OCI-LY7 (cell line): ENCODE data around the gene KIF12. TPM values are rescaled to one million over a fixed set of nuclear protein-coding genes. Genes with fewer than 3 reads are reported as not detected.

Source experiments
- BruUV-seq: library from RNA; stranded (reverse); fragments of 400-500 nt; replicated peaks from 2 replicates; lab custom pipeline; 2021; lab: Mats Ljungman, UMichigan
- CTCF ChIA-PET: fragments of 300-600 bp; sonication (Branson Sonifier 250); formaldehyde crosslinking; loops from one replicate; lab custom pipeline; 2022; ENCODE audit warnings: antibody characterized with exemption; ENCODE audit not compliant: unreplicated experiment; lab: Charles Lee
- POLR2A ChIA-PET: fragments of 300-600 bp; sonication (Branson Sonifier 250); formaldehyde crosslinking; loops from one replicate; lab custom pipeline; 2022; ENCODE audit warnings: antibody characterized with exemption; lab: Charles Lee
- DNase-seq: peaks from one replicate; pipeline ENCODE4 v3.0.0-alpha.2; 2015; ENCODE audit warnings: low spot score
- H2AFZ ChIP-seq: fragments of 200-600 bp; sonication (generic), shearing (Covaris generic); 2 replicates; pipeline ENCODE4 v1.6.1; 2014; ENCODE audit warnings: mild to moderate bottlenecking, antibody characterized with exemption, low read length, moderate library complexity
- H3K27ac ChIP-seq: fragments of 200-600 bp; sonication (generic); 2 replicates; pipeline ENCODE4 v1.5.1; 2014; ENCODE audit warnings: mixed run types, low read depth, mild to moderate bottlenecking, moderate library complexity, low read length, inconsistent platforms; ENCODE audit not compliant: poor library complexity, severe bottlenecking
- H3K36me3 ChIP-seq: fragments of 200-600 bp; sonication (generic); 2 replicates; pipeline ENCODE4 v1.6.1; 2014; ENCODE audit warnings: mild to moderate bottlenecking, antibody characterized with exemption, low read length, moderate library complexity, mixed read lengths; ENCODE audit not compliant: insufficient read depth
- H3K4me1 ChIP-seq: fragments of 200-600 bp; sonication (generic); 2 replicates; pipeline ENCODE4 v1.5.1; 2014; ENCODE audit warnings: mild to moderate bottlenecking, low read length; ENCODE audit not compliant: insufficient read depth, poor library complexity, severe bottlenecking
- H3K4me2 ChIP-seq: fragments of 200-600 bp; sonication (generic); 2 replicates; pipeline ENCODE4 v1.6.1; 2014; ENCODE audit warnings: mild to moderate bottlenecking, low read length
- H3K4me3 ChIP-seq: fragments of 200-600 bp; sonication (generic); 2 replicates; pipeline ENCODE4 v1.5.1; 2014; ENCODE audit warnings: mild to moderate bottlenecking, low read depth, low read length; ENCODE audit not compliant: poor library complexity, severe bottlenecking
- H3K79me2 ChIP-seq: fragments of 200-600 bp; sonication (generic); 2 replicates; pipeline ENCODE4 v1.6.1; 2016; ENCODE audit warnings: low read depth, mild to moderate bottlenecking, low read length, moderate library complexity, mixed read lengths; ENCODE audit not compliant: insufficient read depth
- H3K9me2 ChIP-seq: fragments of 200-600 bp; sonication (generic); 2 replicates; pipeline ENCODE4 v1.6.1; 2016; ENCODE audit warnings: mild to moderate bottlenecking, low read length, mixed read lengths; ENCODE audit not compliant: insufficient read depth
- H3K9me3 ChIP-seq: fragments of 200-600 bp; sonication (generic); 2 replicates; pipeline ENCODE4 v1.6.1; 2014; ENCODE audit warnings: mild to moderate bottlenecking, mixed run types, low read length, mixed read lengths
- H4K20me1 ChIP-seq: fragments of 200-600 bp; sonication (generic); 2 replicates; pipeline ENCODE4 v1.6.1; 2014; ENCODE audit warnings: mild to moderate bottlenecking, antibody characterized with exemption, low read length, moderate library complexity, mixed read lengths; ENCODE audit not compliant: insufficient read depth
- EZH2phosphoT487 ChIP-seq: fragments of 200-600 bp; sonication (generic); IDR thresholded peaks from 2 replicates; pipeline ENCODE4 v1.6.1; 2018; ENCODE audit warnings: low read depth, borderline replicate concordance, mild to moderate bottlenecking, mixed run types, antibody characterized with exemption, low read length, moderate library complexity, mixed read lengths
- intact Hi-C: fragments of 100-400 bp; cut with micrococcal nuclease; formaldehyde crosslinking; loops from one replicate; pipeline ENCODE4 v1.10.0; 2022; ENCODE audit not compliant: unreplicated experiment
- total RNA-seq, 2 experiments: library from RNA; depleted of rRNA in 1 of 2; stranded (reverse); fragments of >200 nt in 1 of 2; shearing (Covaris generic) in 1 of 2; gene quantifications; 2 replicates each; pipeline ENCODE4 v1.2.3, GENCODE V29; 2014 to 2022
- TF ChIP-seq, protein P1 (sequence below): fragments of 200-600 bp; sonication (generic); conservative IDR thresholded peaks from 2 replicates; pipeline ENCODE4 v1.5.1; 2014; ENCODE audit warnings: mild to moderate bottlenecking, antibody characterized with exemption, low read length, moderate library complexity, mixed read lengths

KIF12 gene
- total RNA-seq, 2 experiments from 2014 or later = not detected

DNA sequence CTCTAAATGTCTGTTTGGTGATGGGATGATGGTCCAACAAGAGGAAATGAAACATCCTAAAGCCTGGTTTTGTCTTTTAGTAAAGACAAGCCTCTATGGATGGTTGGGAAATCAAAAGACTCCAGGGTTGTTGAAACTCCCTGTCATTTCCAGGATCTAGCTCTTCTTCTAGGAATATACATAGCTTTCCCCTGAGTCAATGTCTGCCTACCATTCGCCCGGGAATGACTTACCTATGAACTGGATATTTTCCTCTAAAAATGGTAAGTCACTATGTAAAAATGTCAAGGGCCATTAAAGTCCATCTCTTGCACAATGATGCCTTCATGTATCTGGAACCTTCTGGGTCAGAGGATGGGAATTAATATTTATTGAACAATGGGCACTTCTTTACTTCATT lies 11.1 kb upstream of the KIF12 start:
- Histone ChIP-seq H3K4me3 (no peak overlapping the region), H3K79me2 (no peaks in the 10 kb centered on the region), H3K9me2 (no peaks in the 10 kb centered on the region), H3K4me2 (no peak overlapping the region), H3K27ac (no peak overlapping the region), H4K20me1 (no peaks in the 10 kb centered on the region), H2AFZ (no peak overlapping the region), H3K4me1 (no peaks in the 10 kb centered on the region), H3K36me3 (no peaks in the 10 kb centered on the region), H3K9me3 (no peaks in the 10 kb centered on the region)
- POLR2A ChIA-PET = interaction anchor here (0.7 kb wide), 1 partner anchor 38 kb away, joined by 3 read pairs; no protein-coding TSS in a partner anchor
- no peak for DNase-seq
- intact Hi-C loops = no loop called here
- TF ChIP-seq, protein P1, sequence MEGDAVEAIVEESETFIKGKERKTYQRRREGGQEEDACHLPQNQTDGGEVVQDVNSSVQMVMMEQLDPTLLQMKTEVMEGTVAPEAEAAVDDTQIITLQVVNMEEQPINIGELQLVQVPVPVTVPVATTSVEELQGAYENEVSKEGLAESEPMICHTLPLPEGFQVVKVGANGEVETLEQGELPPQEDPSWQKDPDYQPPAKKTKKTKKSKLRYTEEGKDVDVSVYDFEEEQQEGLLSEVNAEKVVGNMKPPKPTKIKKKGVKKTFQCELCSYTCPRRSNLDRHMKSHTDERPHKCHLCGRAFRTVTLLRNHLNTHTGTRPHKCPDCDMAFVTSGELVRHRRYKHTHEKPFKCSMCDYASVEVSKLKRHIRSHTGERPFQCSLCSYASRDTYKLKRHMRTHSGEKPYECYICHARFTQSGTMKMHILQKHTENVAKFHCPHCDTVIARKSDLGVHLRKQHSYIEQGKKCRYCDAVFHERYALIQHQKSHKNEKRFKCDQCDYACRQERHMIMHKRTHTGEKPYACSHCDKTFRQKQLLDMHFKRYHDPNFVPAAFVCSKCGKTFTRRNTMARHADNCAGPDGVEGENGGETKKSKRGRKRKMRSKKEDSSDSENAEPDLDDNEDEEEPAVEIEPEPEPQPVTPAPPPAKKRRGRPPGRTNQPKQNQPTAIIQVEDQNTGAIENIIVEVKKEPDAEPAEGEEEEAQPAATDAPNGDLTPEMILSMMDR = no peak
- no peak for TF ChIP-seq EZH2phosphoT487
- CTCF ChIA-PET = no interaction called here
- BruUV-seq = no TSS peak

DNA sequence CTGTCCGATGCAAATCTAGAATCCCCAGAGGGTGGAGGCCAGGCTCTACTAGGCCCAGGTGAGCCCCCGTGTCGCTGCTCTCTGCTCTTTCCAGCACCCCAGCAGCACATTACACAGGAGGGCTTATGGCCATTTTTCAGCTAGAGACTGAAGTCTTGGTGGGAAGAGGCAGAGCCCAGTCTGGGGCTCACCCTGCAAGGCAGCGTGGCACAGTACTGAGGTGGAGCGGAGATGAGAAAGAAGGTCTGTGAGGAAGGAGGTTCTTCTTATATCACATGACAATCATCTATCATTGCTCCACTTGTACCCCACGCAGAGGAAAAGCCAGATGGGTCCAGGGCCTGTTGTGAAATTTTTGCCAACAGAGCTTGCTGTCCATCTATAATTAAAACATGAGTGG lies 10.0 kb upstream of the KIF12 start:
- intact Hi-C loops = loop anchor here (2.0 to 10.0 kb wide), 2 partner anchors 46 to 162 kb away; partner anchors contain the start of gene COL27A1
- no peak overlapping the region for H2AFZ ChIP-seq

More for the DNA sequence above, 10.0 kb upstream of the KIF12 start:
- no peak overlapping the region for H3K27ac ChIP-seq
- DNase-seq = no peak
- no peak for TF ChIP-seq EZH2phosphoT487
- TF ChIP-seq, protein P1 = no peak
- no peaks in the 10 kb centered on the region for H3K79me2 ChIP-seq
- H3K9me2 ChIP-seq = no peaks in the 10 kb centered on the region
- CTCF ChIA-PET = interaction anchor here (1.1 kb wide), 1 partner anchor 182 kb away, joined by 5 read pairs; no protein-coding TSS in a partner anchor
- no peaks in the 10 kb centered on the region for H3K9me3 ChIP-seq
- no peaks in the 10 kb centered on the region for H3K4me1 ChIP-seq
- BruUV-seq = no TSS peak
- no peaks in the 10 kb centered on the region for H3K36me3 ChIP-seq
- POLR2A ChIA-PET = interaction anchor here (0.6 to 1.0 kb wide), 2 partner anchors 152 to 305 kb away, joined by 5 to 6 read pairs; no protein-coding TSS in a partner anchor
- H4K20me1 ChIP-seq = no peaks in the 10 kb centered on the region
- no peak overlapping the region for H3K4me3 ChIP-seq
- no peak overlapping the region for H3K4me2 ChIP-seq
